CD14-positive monocyte (primary cell): ENCODE results near the gene CSNK2A3. TPM values are rescaled to one million over a fixed set of nuclear protein-coding genes. Genes with fewer than 3 reads are reported as not detected.

Source experiments
- DNase-seq, 3 donors: peaks; one replicate each; pipeline ENCODE4 v3.0.0-alpha.2; 2011 to 2022
- H2AFZ ChIP-seq: 2 replicates; pipeline ENCODE4 v1.6.0; 2012; ENCODE audit warnings: mild to moderate bottlenecking, low read depth, low read length, inconsistent platforms; ENCODE audit not compliant: insufficient read depth, poor library complexity, severe bottlenecking
- H3K27ac ChIP-seq, 2 donors: 1 replicate in 1 of 2; 2 replicates in 1 of 2; pipeline ENCODE4 v1.5.1; 2012 to 2013; ENCODE audit warnings: low read length in 2 of 2, control low read depth in 1 of 2, inconsistent platforms in 1 of 2, low read depth in 1 of 2, mild to moderate bottlenecking in 1 of 2
- H3K27me3 ChIP-seq, 2 donors: one replicate each; pipeline versions ENCODE4 v1.6.0 to v1.6.1; 2011 to 2013; ENCODE audit warnings: low read length in 2 of 2; ENCODE audit not compliant: control insufficient read depth in 2 of 2, insufficient read depth in 2 of 2
- H3K36me3 ChIP-seq, 2 donors: replicated peaks in 1 of 2; 1 replicate in 1 of 2; 2 replicates in 1 of 2; pipeline versions ENCODE4 v1.5.1 to v1.6.1; 2012 to 2013; ENCODE audit warnings: low read length in 2 of 2, control low read depth in 1 of 2, inconsistent platforms in 1 of 2, mild to moderate bottlenecking in 1 of 2; ENCODE audit not compliant: insufficient read depth in 2 of 2, control insufficient read depth in 1 of 2
- H3K4me1 ChIP-seq, 2 donors: 1 replicate in 1 of 2; 2 replicates in 1 of 2; pipeline versions ENCODE4 v1.5.1 to v1.6.1; 2012 to 2013; ENCODE audit warnings: low read length in 2 of 2, control low read depth in 1 of 2, inconsistent platforms in 1 of 2, mild to moderate bottlenecking in 1 of 2, moderate library complexity in 1 of 2; ENCODE audit not compliant: insufficient read depth in 2 of 2, control insufficient read depth in 1 of 2
- H3K4me2 ChIP-seq: replicated peaks from 2 replicates; pipeline ENCODE3; 2012; ENCODE audit warnings: low read length, moderate library complexity, mild to moderate bottlenecking; ENCODE audit not compliant: poor library complexity, severe bottlenecking; ENCODE audit errors: extremely low read depth
- H3K4me3 ChIP-seq, 3 experiments: fragments of 200-600 bp in 1 of 3; sonication (generic) in 1 of 3; replicated peaks in 1 of 3; 1 replicate in 2 of 3; 2 replicates in 1 of 3; pipeline ENCODE4 v1.5.1; 2011 to 2013; ENCODE audit warnings: low read length in 3 of 3, mild to moderate bottlenecking in 3 of 3, control low read depth in 2 of 3, low read depth in 2 of 3, inconsistent platforms in 1 of 3, moderate library complexity in 1 of 3
- H3K79me2 ChIP-seq: 2 replicates; pipeline ENCODE4 v1.6.0; 2012; ENCODE audit warnings: mild to moderate bottlenecking, control low read depth, inconsistent platforms, low read length, moderate library complexity; ENCODE audit not compliant: insufficient read depth
- H3K9ac ChIP-seq: 2 replicates; pipeline ENCODE4 v1.6.0; 2017; ENCODE audit warnings: low read length, mild to moderate bottlenecking; ENCODE audit not compliant: insufficient read depth, poor library complexity, severe bottlenecking
- H3K9me3 ChIP-seq, 2 donors: replicated peaks in 1 of 2; 1 replicate in 1 of 2; 2 replicates in 1 of 2; pipeline versions ENCODE4 v1.5.1 to v1.6.1; 2012 to 2013; ENCODE audit warnings: low read length in 2 of 2, control low read depth in 1 of 2; ENCODE audit not compliant: control insufficient read depth in 1 of 2, insufficient read depth in 1 of 2
- H4K20me1 ChIP-seq: 2 replicates; pipeline ENCODE4 v1.6.0; 2012; ENCODE audit warnings: mild to moderate bottlenecking, low read length, control low read depth, moderate library complexity; ENCODE audit not compliant: insufficient read depth
- H3K27ac Mint-ChIP-seq, 7 donors: one replicate each; pipeline ENCODE4 v1.8.0; 2020; ENCODE audit warnings: mild to moderate bottlenecking in 7 of 7, mixed read lengths in 7 of 7, moderate library complexity in 6 of 7, inconsistent platforms in 2 of 7
- H3K27me3 Mint-ChIP-seq, 3 donors: one replicate each; pipeline ENCODE4 v1.8.0; 2021 to 2022; ENCODE audit warnings: low read depth in 3 of 3, mild to moderate bottlenecking in 3 of 3, mixed read lengths in 3 of 3, moderate library complexity in 3 of 3, inconsistent platforms in 1 of 3
- H3K36me3 Mint-ChIP-seq, 2 donors: one replicate each; pipeline ENCODE4 v1.8.0; 2020; ENCODE audit warnings: mixed read lengths in 2 of 2, inconsistent platforms in 1 of 2, mild to moderate bottlenecking in 1 of 2
- H3K4me1 Mint-ChIP-seq: one replicate; pipeline ENCODE4 v1.8.0; 2020; ENCODE audit warnings: mild to moderate bottlenecking, mixed read lengths
- H3K4me3 Mint-ChIP-seq, 2 donors: one replicate each; pipeline ENCODE4 v1.8.0; 2020; ENCODE audit warnings: mild to moderate bottlenecking in 2 of 2, mixed read lengths in 2 of 2, moderate library complexity in 1 of 2
- H3K9me3 Mint-ChIP-seq, 7 donors: one replicate each; pipeline ENCODE4 v1.8.0; 2020 to 2022; ENCODE audit warnings: mixed read lengths in 7 of 7, mild to moderate bottlenecking in 6 of 7, moderate library complexity in 6 of 7, inconsistent platforms in 2 of 7
- WGBS: methylation state at CpG from one replicate; pipeline ENCODE4 v1.1.5; 2013; ENCODE audit warnings: missing lambda C conversion rate; ENCODE audit not compliant: insufficient coverage; 5-methylcytosine and 5-hydroxymethylcytosine counted together
- intact Hi-C, 2 donors: fragments of 100-400 bp; cut with micrococcal nuclease; formaldehyde crosslinking; loops; one replicate each; pipeline versions ENCODE4 v1.15.0 to v1.15.1; 2023
- polyA plus RNA-seq, 3 donors: library from polyadenylated mRNA; depleted of rRNA in 1 of 3; unstranded in 2 of 3; stranded (reverse) in 1 of 3; fragments of 300-500 nt in 2 of 3; fragments of >200 nt in 1 of 3; fragmentation: Illumina TruSeq in 2 of 3; gene quantifications; 1 replicate in 2 of 3; 2 replicates in 1 of 3; pipeline ENCODE4 v1.2.3, GENCODE V29; 2012 to 2021
- TF ChIP-seq, protein P1 (sequence below): fragments of 200-600 bp; IDR thresholded peaks from one replicate; pipeline ENCODE4 v1.8.0; 2022; ENCODE audit warnings: antibody characterized with exemption, mild to moderate bottlenecking

Gene CSNK2A3
- polyA plus RNA-seq, 3 donors = 0.28 to 0.86 (median 0.75) TPM

DNA sequence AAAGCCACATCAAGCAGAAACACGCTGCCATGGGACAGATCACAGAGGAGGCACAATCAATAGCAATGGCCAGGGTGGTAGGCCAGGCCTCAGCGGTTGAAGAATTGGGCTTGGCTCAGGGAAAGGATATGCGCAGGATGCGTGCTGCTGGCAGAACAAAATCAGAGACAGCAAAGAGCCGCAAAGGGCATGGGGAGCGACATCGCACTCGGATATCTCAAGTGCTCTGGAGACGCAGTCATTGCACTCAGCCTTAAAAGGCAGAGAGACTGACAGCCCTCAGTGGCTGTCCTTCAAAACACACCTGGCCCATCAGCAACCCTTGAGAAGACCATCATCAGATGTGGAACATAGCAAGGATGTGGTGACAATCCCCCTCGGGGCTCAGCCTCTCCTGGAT lies 50.5 kb downstream of the CSNK2A3 start:
- no peaks in the 10 kb centered on the region for H3K79me2 ChIP-seq
- no peak overlapping the region for H3K4me2 ChIP-seq
- no peak overlapping the region for H3K27ac Mint-ChIP-seq
- H3K27me3 ChIP-seq = no peaks in the 10 kb centered on the region
- no peak overlapping the region for H2AFZ ChIP-seq
- H4K20me1 ChIP-seq = no peaks in the 10 kb centered on the region
- no peak overlapping the region for H3K9ac ChIP-seq
- H3K4me3 Mint-ChIP-seq = no peak overlapping the region
- TF ChIP-seq, protein P1, sequence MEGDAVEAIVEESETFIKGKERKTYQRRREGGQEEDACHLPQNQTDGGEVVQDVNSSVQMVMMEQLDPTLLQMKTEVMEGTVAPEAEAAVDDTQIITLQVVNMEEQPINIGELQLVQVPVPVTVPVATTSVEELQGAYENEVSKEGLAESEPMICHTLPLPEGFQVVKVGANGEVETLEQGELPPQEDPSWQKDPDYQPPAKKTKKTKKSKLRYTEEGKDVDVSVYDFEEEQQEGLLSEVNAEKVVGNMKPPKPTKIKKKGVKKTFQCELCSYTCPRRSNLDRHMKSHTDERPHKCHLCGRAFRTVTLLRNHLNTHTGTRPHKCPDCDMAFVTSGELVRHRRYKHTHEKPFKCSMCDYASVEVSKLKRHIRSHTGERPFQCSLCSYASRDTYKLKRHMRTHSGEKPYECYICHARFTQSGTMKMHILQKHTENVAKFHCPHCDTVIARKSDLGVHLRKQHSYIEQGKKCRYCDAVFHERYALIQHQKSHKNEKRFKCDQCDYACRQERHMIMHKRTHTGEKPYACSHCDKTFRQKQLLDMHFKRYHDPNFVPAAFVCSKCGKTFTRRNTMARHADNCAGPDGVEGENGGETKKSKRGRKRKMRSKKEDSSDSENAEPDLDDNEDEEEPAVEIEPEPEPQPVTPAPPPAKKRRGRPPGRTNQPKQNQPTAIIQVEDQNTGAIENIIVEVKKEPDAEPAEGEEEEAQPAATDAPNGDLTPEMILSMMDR = no peak
- H3K27me3 Mint-ChIP-seq = peaks cover 6 to 18% (median 8%) of the 10 kb centered on the region in 3 donors
- intact Hi-C loops = no loop called here
- no peaks in the 10 kb centered on the region for H3K4me1 Mint-ChIP-seq
- DNase-seq = no peak
- WGBS = 82% methylated on average over 10 of the region's 10 CpGs
- H3K36me3 Mint-ChIP-seq = no peaks in the 10 kb centered on the region
- no peak overlapping the region for H3K27ac ChIP-seq
- peaks cover 0 to 2% of the 10 kb centered on the region in 2 donors for H3K9me3 ChIP-seq
- H3K4me1 ChIP-seq = no peaks in the 10 kb centered on the region
- no peaks in the 10 kb centered on the region for H3K36me3 ChIP-seq
- H3K9me3 Mint-ChIP-seq = peaks cover 0 to 2% (median 0%) of the 10 kb centered on the region in 7 donors
- no peak overlapping the region for H3K4me3 ChIP-seq
